WTC11 (cell line): ENCODE results near the gene ANK2.

Experiments used
- CREB1 ChIP-seq: sonication (generic); formaldehyde crosslinking; IDR thresholded peaks from 2 replicates; pipeline ENCODE4 v1.8.0; 2023; ENCODE audit warnings: mild to moderate bottlenecking, missing genetic modification reagents
- NR3C1 ChIP-seq: sonication (generic); formaldehyde crosslinking; conservative IDR thresholded peaks from 2 replicates; pipeline ENCODE4 v1.8.1; 2023; ENCODE audit warnings: low read depth, mild to moderate bottlenecking, missing genetic modification reagents
- SP1 ChIP-seq: sonication (generic); formaldehyde crosslinking; conservative IDR thresholded peaks from 2 replicates; pipeline ENCODE4 v1.8.1; 2022; ENCODE audit warnings: missing genetic modification reagents
- TF ChIP-seq, protein P1 (sequence below): fragments of 200-600 bp; IDR thresholded peaks from 2 replicates; pipeline ENCODE4 v1.8.0; 2022; ENCODE audit warnings: antibody characterized with exemption
- TF ChIP-seq, protein P2 (sequence below): sonication (generic); formaldehyde crosslinking; IDR thresholded peaks from 2 replicates; pipeline ENCODE4 v1.8.0; 2022; ENCODE audit warnings: mild to moderate bottlenecking, missing genetic modification reagents

DNA sequence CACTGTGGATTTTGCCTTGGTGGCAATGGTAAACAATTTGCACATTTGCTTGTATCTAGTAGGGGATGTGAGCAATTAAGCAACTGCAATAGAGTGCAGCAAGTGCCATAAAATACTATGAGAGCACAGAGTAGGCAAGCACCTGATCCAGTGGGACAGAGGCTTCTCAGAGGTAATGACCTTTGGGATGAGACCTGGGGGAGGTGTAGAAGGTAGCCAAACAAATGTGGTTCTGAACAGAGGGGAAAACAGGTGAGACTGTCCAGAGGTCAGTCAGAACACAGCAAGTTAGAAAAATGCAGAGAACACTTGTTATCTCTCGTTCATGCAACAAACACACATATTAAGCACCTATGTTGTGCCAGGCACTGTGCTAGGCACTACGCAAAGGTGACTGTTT lies 21.4 kb upstream of the ANK2 start:
- TF ChIP-seq, protein P1, sequence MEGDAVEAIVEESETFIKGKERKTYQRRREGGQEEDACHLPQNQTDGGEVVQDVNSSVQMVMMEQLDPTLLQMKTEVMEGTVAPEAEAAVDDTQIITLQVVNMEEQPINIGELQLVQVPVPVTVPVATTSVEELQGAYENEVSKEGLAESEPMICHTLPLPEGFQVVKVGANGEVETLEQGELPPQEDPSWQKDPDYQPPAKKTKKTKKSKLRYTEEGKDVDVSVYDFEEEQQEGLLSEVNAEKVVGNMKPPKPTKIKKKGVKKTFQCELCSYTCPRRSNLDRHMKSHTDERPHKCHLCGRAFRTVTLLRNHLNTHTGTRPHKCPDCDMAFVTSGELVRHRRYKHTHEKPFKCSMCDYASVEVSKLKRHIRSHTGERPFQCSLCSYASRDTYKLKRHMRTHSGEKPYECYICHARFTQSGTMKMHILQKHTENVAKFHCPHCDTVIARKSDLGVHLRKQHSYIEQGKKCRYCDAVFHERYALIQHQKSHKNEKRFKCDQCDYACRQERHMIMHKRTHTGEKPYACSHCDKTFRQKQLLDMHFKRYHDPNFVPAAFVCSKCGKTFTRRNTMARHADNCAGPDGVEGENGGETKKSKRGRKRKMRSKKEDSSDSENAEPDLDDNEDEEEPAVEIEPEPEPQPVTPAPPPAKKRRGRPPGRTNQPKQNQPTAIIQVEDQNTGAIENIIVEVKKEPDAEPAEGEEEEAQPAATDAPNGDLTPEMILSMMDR = no peak
- TF ChIP-seq CREB1 (CRISPR knock-in tag) (no peak), SP1 (CRISPR knock-in tag) (no peak), NR3C1 (CRISPR knock-in tag) (no peak)
- TF ChIP-seq, protein P2, sequence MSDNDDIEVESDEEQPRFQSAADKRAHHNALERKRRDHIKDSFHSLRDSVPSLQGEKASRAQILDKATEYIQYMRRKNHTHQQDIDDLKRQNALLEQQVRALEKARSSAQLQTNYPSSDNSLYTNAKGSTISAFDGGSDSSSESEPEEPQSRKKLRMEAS = no peak
